ENCODE measurements around the gene SOX12. TPM values are rescaled to one million over a fixed set of nuclear protein-coding genes. Genes with fewer than 3 reads are reported as not detected.

The SOX12 gene
- total RNA-seq, 1 donor from 2014 or later: 10.2 TPM

- TF ChIP-seq CTCF (IDR thresholded peaks at IDR 0.05; ENCODE audit: insufficient read depth, low read length, poor library complexity, severe bottlenecking): no peak
- DNase-seq (ENCODE audit: low read depth): no peak
- peak overlapping the region; percentile 31 for H3K4me3 ChIP-seq (ENCODE audit: low read depth, low read length)
Measured at GRCh38 chr20:309306-309840, 16.0 kb upstream of the SOX12 start.

GRCh38 chr20:309841-310644, 15.3 kb upstream of the SOX12 start:
- Histone ChIP-seq H3K4me3 (ENCODE audit: low read depth, low read length) (peak overlapping the region; percentile 31), H3K27me3 (ENCODE audit: control insufficient read depth, insufficient read depth, low read length) (no peaks in the 10 kb centered on the region), H3K36me3 (ENCODE audit: control insufficient read depth, insufficient read depth, low read length) (no peaks in the 10 kb centered on the region)
- TF ChIP-seq CTCF (IDR thresholded peaks at IDR 0.05; ENCODE audit: insufficient read depth, low read length, poor library complexity, severe bottlenecking): no peak
- peak; percentile 98 for DNase-seq (ENCODE audit: low read depth)

More at GRCh38 chr20:309306-309840, 16.0 kb upstream of the SOX12 start:
- no peaks in the 10 kb centered on the region for H3K36me3 ChIP-seq (ENCODE audit: control insufficient read depth, insufficient read depth, low read length)
- no peaks in the 10 kb centered on the region for H3K27me3 ChIP-seq (ENCODE audit: control insufficient read depth, insufficient read depth, low read length)

GRCh38 chr20:310645-311044, 14.7 kb upstream of the SOX12 start:
- H3K4me3 ChIP-seq (ENCODE audit: low read depth, low read length): no peak overlapping the region
- TF ChIP-seq CTCF (IDR thresholded peaks at IDR 0.05; ENCODE audit: insufficient read depth, low read length, poor library complexity, severe bottlenecking): no peak
- no peak for DNase-seq (ENCODE audit: low read depth)
- H3K36me3 ChIP-seq (ENCODE audit: control insufficient read depth, insufficient read depth, low read length): no peaks in the 10 kb centered on the region
- no peaks in the 10 kb centered on the region for H3K27me3 ChIP-seq (ENCODE audit: control insufficient read depth, insufficient read depth, low read length)

GRCh38 chr20:311609-312008, 13.7 kb upstream of the SOX12 start:
- H3K4me3 ChIP-seq (ENCODE audit: low read depth, low read length): no peak overlapping the region
- no peaks in the 10 kb centered on the region for H3K36me3 ChIP-seq (ENCODE audit: control insufficient read depth, insufficient read depth, low read length)
- H3K27me3 ChIP-seq (ENCODE audit: control insufficient read depth, insufficient read depth, low read length): no peaks in the 10 kb centered on the region
- TF ChIP-seq CTCF (IDR thresholded peaks at IDR 0.05; ENCODE audit: insufficient read depth, low read length, poor library complexity, severe bottlenecking): no peak
- no peak for DNase-seq (ENCODE audit: low read depth)

- no peaks in the 10 kb centered on the region for H3K36me3 ChIP-seq (ENCODE audit: control insufficient read depth, insufficient read depth, low read length)
- TF ChIP-seq CTCF (IDR thresholded peaks at IDR 0.05; ENCODE audit: insufficient read depth, low read length, poor library complexity, severe bottlenecking): no peak
- no peaks in the 10 kb centered on the region for H3K27me3 ChIP-seq (ENCODE audit: control insufficient read depth, insufficient read depth, low read length)
- no peak overlapping the region for H3K4me3 ChIP-seq (ENCODE audit: low read depth, low read length)
- no peak for DNase-seq (ENCODE audit: low read depth)
Measured at GRCh38 chr20:312067-312466, 13.3 kb upstream of the SOX12 start.

All from kidney epithelial cell (primary cell).